Stomach (tissue), 9 donors: ENCODE results near the gene CLK2. TPM values are rescaled to one million over a fixed set of nuclear protein-coding genes. Genes with fewer than 3 reads are reported as not detected.

ENCODE experiments used
- DNase-seq, 2 donors: peaks; one replicate each; pipeline versions ENCODE4 v3.0.0 to v3.0.0-alpha.2; 2013 to 2019
- H3K27ac ChIP-seq, 5 donors: fragments of 200-600 bp in 4 of 5; sonication (generic) in 4 of 5; one replicate each; pipeline ENCODE4 v1.5.1; 2013 to 2019; ENCODE audit warnings: mild to moderate bottlenecking in 1 of 5, moderate library complexity in 1 of 5
- H3K27me3 ChIP-seq, 3 donors: fragments of 200-600 bp; sonication (generic); one replicate each; pipeline ENCODE4 v1.5.1; 2017 to 2019; ENCODE audit warnings: mixed run types in 1 of 3
- H3K36me3 ChIP-seq, 4 donors: fragments of 200-600 bp; sonication (generic); 1 replicate in 3 of 4; 2 replicates in 1 of 4; pipeline ENCODE4 v1.5.1; 2016 to 2019
- H3K4me1 ChIP-seq, 4 donors: fragments of 200-600 bp; sonication (generic); one replicate each; pipeline ENCODE4 v1.5.1; 2016 to 2019
- H3K4me3 ChIP-seq, 4 donors: fragments of 200-600 bp; sonication (generic) in 3 of 4; one replicate each; pipeline ENCODE4 v1.5.1; 2016 to 2019; ENCODE audit warnings: mild to moderate bottlenecking in 1 of 4
- H3K9me3 ChIP-seq, 4 donors: fragments of 200-600 bp; sonication (generic); one replicate each; pipeline ENCODE4 v1.5.1; 2016 to 2019
- CTCF ChIP-seq, 7 experiments: fragments of 450-650 bp in 4 of 7; fragments of 200-600 bp in 3 of 7; sonication (generic) in 3 of 7; IDR thresholded peaks; one replicate each; pipeline ENCODE4 v1.5.1; 2016 to 2019; ENCODE audit warnings: antibody characterized with exemption in 7 of 7, control low read depth in 2 of 7, mild to moderate bottlenecking in 1 of 7
- EP300 ChIP-seq: sonication (generic); formaldehyde crosslinking; IDR thresholded peaks from one replicate; pipeline ENCODE4 v1.6.1; 2017; ENCODE audit warnings: antibody characterized with exemption
- POLR2A ChIP-seq, 4 donors: fragments of 450-650 bp; IDR thresholded peaks; one replicate each; pipeline ENCODE4 v1.6.1; 2016; ENCODE audit warnings: antibody characterized with exemption in 4 of 4, control low read depth in 2 of 4, mild to moderate bottlenecking in 1 of 4, moderate library complexity in 1 of 4
- POLR2AphosphoS5 ChIP-seq, 3 donors: sonication (generic); formaldehyde crosslinking; IDR thresholded peaks; one replicate each; pipeline ENCODE4 v1.6.1; 2016; ENCODE audit warnings: antibody characterized with exemption in 3 of 3
- WGBS, 5 donors: extraction: QIAGEN DNeasy Blood & Tissue Kit in 3 of 5; methylation state at CpG; one replicate each; pipeline versions ENCODE4 v1.1.5 to v1.1.7; 2013 to 2018; 5-methylcytosine and 5-hydroxymethylcytosine counted together
- intact Hi-C: fragments of 100-400 bp; cut with DNase I; formaldehyde crosslinking; loops from one replicate; pipeline ENCODE4 v1.15.1; 2023; ENCODE audit warnings: low total_unique reads
- polyA plus RNA-seq, 3 donors: library from polyadenylated mRNA; stranded (reverse); fragments of 200-250 nt; gene quantifications; one replicate each; pipeline ENCODE4 v1.2.3, GENCODE V29; 2013
- total RNA-seq, 5 donors: library from RNA; depleted of rRNA; stranded (reverse); fragments of >200 nt; gene quantifications; one replicate each; pipeline versions ENCODE4 v1.1.0 to v1.2.3, GENCODE V29; 2014 to 2016
- donor health status: healthy with polysubstance abuse.
- donor health status: Bipolar disorder and iron deficiency.
- donor health status: healthy.

CLK2 gene
- total and polyA plus RNA-seq, 8 donors: 16.0 to 77.6 (median 43.3) TPM

- WGBS, 5 donors: 94 to 95% (median 95%) methylated on average over 17 to 21 of the region's 21 CpGs
- DNase-seq: no peak
- Histone ChIP-seq H3K27me3 (no peaks in the 10 kb centered on the region), H3K27ac (no peak overlapping the region), H3K36me3 (peaks cover 65 to 74% (median 70%) of the 10 kb centered on the region in 4 donors), H3K4me1 (peaks cover 19 to 30% (median 28%) of the 10 kb centered on the region in 4 donors), H3K4me3 (no peak overlapping the region), H3K9me3 (no peaks in the 10 kb centered on the region)
- TF ChIP-seq POLR2A (IDR thresholded peaks at IDR 0.05) (no peak), EP300 (no peak), CTCF (IDR thresholded peaks at IDR 0.05) (no peak), POLR2AphosphoS5 (IDR thresholded peaks at IDR 0.05) (no peak)
- intact Hi-C loops: no loop called here
These were observed 3.9 kb downstream of the CLK2 start for GRCh38 chr1:155269381-155269780.

GRCh38 chr1:155268630-155269029, 4.7 kb downstream of the CLK2 start:
- peaks cover 73 to 82% (median 78%) of the 10 kb centered on the region in 4 donors for H3K36me3 ChIP-seq
- no peak overlapping the region for H3K27ac ChIP-seq
- no peak overlapping the region for H3K4me3 ChIP-seq
- H3K9me3 ChIP-seq: no peaks in the 10 kb centered on the region
- 87 to 93% (median 92%) methylated on average over 21 of the region's 21 CpGs for WGBS, 5 donors
- intact Hi-C loops: no loop called here
- peaks cover 15 to 25% (median 23%) of the 10 kb centered on the region in 4 donors for H3K4me1 ChIP-seq
- DNase-seq: no peak
- H3K27me3 ChIP-seq: no peaks in the 10 kb centered on the region
- no peak for TF ChIP-seq EP300
- TF ChIP-seq POLR2AphosphoS5 (IDR thresholded peaks at IDR 0.05): no peak
- no peak for TF ChIP-seq POLR2A (IDR thresholded peaks at IDR 0.05)
- no peak for TF ChIP-seq CTCF (IDR thresholded peaks at IDR 0.05)

GRCh38 chr1:155267373-155267772, 5.9 kb downstream of the CLK2 start:
- 89 to 97% (median 95%) methylated on average over 2 of the region's 2 CpGs for WGBS, 5 donors
- H3K9me3 ChIP-seq: no peaks in the 10 kb centered on the region
- H3K4me3 ChIP-seq: no peak overlapping the region
- TF ChIP-seq EP300 (no peak), CTCF (IDR thresholded peaks at IDR 0.05) (no peak), POLR2A (IDR thresholded peaks at IDR 0.05) (no peak), POLR2AphosphoS5 (IDR thresholded peaks at IDR 0.05) (no peak)
- peaks cover 16 to 27% (median 24%) of the 10 kb centered on the region in 4 donors for H3K4me1 ChIP-seq
- DNase-seq: no peak
- H3K27me3 ChIP-seq: no peaks in the 10 kb centered on the region
- H3K36me3 ChIP-seq: peaks cover 79 to 90% (median 85%) of the 10 kb centered on the region in 4 donors
- no peak overlapping the region for H3K27ac ChIP-seq
- intact Hi-C loops: no loop called here

- TF ChIP-seq CTCF (IDR thresholded peaks at IDR 0.05) (no peak), EP300 (no peak), POLR2AphosphoS5 (IDR thresholded peaks at IDR 0.05) (no peak), POLR2A (IDR thresholded peaks at IDR 0.05) (no peak)
- H3K9me3 ChIP-seq: no peaks in the 10 kb centered on the region
- intact Hi-C loops: no loop called here
- 81 to 90% (median 84%) methylated on average over 6 of the region's 6 CpGs for WGBS, 5 donors
- no peak for DNase-seq
- H3K36me3 ChIP-seq: peaks cover 79 to 87% (median 84%) of the 10 kb centered on the region in 4 donors
- no peak overlapping the region for H3K27ac ChIP-seq
- no peaks in the 10 kb centered on the region for H3K27me3 ChIP-seq
- peaks cover 10 to 22% (median 19%) of the 10 kb centered on the region in 4 donors for H3K4me1 ChIP-seq
- no peak overlapping the region for H3K4me3 ChIP-seq
These were observed 6.8 kb downstream of the CLK2 start for GRCh38 chr1:155266553-155266952.
